Measurements from ENCODE around the gene WNK2. TPM values are rescaled to one million over a fixed set of nuclear protein-coding genes. Genes with fewer than 3 reads are reported as not detected.

The WNK2 gene
- total and polyA plus RNA-seq, 2 donors (not counting 3 experiments of a cell fraction or from before 2014, with no cell fraction given) = not detected

DNA sequence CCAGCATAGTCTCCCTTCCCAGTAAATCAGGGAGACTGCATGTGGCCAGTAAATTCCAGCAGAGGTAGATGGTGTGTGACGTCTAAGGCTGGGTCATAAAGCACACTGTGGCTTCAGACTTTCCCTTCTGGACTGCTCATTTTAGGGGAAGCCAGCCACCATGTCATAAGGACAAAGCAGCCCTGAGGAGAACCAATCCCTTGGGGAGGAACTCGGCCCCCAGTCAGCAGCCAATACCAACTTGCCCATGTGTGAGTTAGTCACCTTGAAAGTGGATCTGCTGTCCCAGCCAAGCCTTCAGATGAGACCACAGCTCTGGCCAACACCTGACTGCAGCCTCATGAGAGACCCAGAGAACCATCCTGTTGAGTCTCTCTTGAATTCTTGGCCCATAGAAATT is 35.2 kb upstream of the WNK2 start:
- TF ChIP-seq GATA2 (IDR thresholded peaks at IDR 0.05; ENCODE audit: insufficient read depth, insufficient read length, low read depth, low read length) = no peak
- Histone ChIP-seq H3K27me3 (ENCODE audit: control insufficient read depth in 2 of 2, insufficient read depth in 2 of 2, low read length in 2 of 2) (no peaks in the 10 kb centered on the region), H3K79me2 (ENCODE audit: control insufficient read depth, insufficient read depth, low read length) (no peaks in the 10 kb centered on the region), H3K4me1 (ENCODE audit: control insufficient read depth, extremely low read depth, insufficient read depth, low read length) (no peaks in the 10 kb centered on the region), H3K9ac (replicated peaks; ENCODE audit: extremely low read depth, insufficient read depth, low read length) (no peak overlapping the region), H3K9me1 (replicated peaks; ENCODE audit: control insufficient read depth, extremely low read depth, insufficient read depth, low read length) (no peaks in the 10 kb centered on the region), H3K4me2 (ENCODE audit: insufficient read depth, low read length) (no peak overlapping the region), H4K20me1 (replicated peaks; ENCODE audit: control insufficient read depth, extremely low read depth, insufficient read depth, low read length) (no peaks in the 10 kb centered on the region), H3K4me3 (replicated peaks in 1 of 3; ENCODE audit: insufficient read depth in 1 of 3, low read depth in 1 of 3, low read length in 3 of 3) (no peak overlapping the region), H3K36me3 (ENCODE audit: control insufficient read depth in 2 of 2, extremely low read depth in 1 of 2, insufficient read depth in 2 of 2, low read length in 2 of 2) (no peaks in the 10 kb centered on the region), H3K27ac (ENCODE audit: insufficient read depth, low read depth, low read length) (no peak overlapping the region), H3K9me3 (replicated peaks; ENCODE audit: control insufficient read depth, insufficient read depth, low read length) (no peaks in the 10 kb centered on the region), H2AFZ (ENCODE audit: low read depth, low read length) (no peak overlapping the region)
- dilution Hi-C loops (cut with MboI; ENCODE audit: extremely low pct_ligation_motif_present, low sequenced_read_pairs) (no loop called here), intact Hi-C loops (cut with micrococcal nuclease) (no loop called here)
- no peak for FAIRE-seq
- no peak for DNase-seq (ENCODE audit: low read depth, low spot score)
- ChIA-PET CTCF (interaction anchor here (1.6 kb wide), 1 partner anchor 40 kb away, joined by 8 read pairs; no protein-coding TSS in a partner anchor), POLR2A (no interaction called here)
- BruUV-seq (replicated peaks) = no TSS peak

GRCh38 chr9:93149361-93149760 is 34.6 kb upstream of the WNK2 start:
- DNase-seq (ENCODE audit: low read depth, low spot score) = peak; percentile 18
- Histone ChIP-seq H4K20me1 (replicated peaks; ENCODE audit: control insufficient read depth, extremely low read depth, insufficient read depth, low read length) (no peaks in the 10 kb centered on the region), H3K79me2 (ENCODE audit: control insufficient read depth, insufficient read depth, low read length) (no peaks in the 10 kb centered on the region), H3K27ac (ENCODE audit: insufficient read depth, low read depth, low read length) (no peak overlapping the region), H3K4me1 (ENCODE audit: control insufficient read depth, extremely low read depth, insufficient read depth, low read length) (no peaks in the 10 kb centered on the region), H3K4me2 (ENCODE audit: insufficient read depth, low read length) (no peak overlapping the region), H3K4me3 (replicated peaks in 1 of 3; ENCODE audit: insufficient read depth in 1 of 3, low read depth in 1 of 3, low read length in 3 of 3) (no peak overlapping the region), H2AFZ (ENCODE audit: low read depth, low read length) (no peak overlapping the region), H3K9me1 (replicated peaks; ENCODE audit: control insufficient read depth, extremely low read depth, insufficient read depth, low read length) (no peaks in the 10 kb centered on the region), H3K9me3 (replicated peaks; ENCODE audit: control insufficient read depth, insufficient read depth, low read length) (no peaks in the 10 kb centered on the region), H3K36me3 (ENCODE audit: control insufficient read depth in 2 of 2, extremely low read depth in 1 of 2, insufficient read depth in 2 of 2, low read length in 2 of 2) (no peaks in the 10 kb centered on the region), H3K27me3 (ENCODE audit: control insufficient read depth in 2 of 2, insufficient read depth in 2 of 2, low read length in 2 of 2) (no peaks in the 10 kb centered on the region), H3K9ac (replicated peaks; ENCODE audit: extremely low read depth, insufficient read depth, low read length) (no peak overlapping the region)
- dilution Hi-C loops (cut with MboI; ENCODE audit: extremely low pct_ligation_motif_present, low sequenced_read_pairs) (no loop called here), intact Hi-C loops (cut with micrococcal nuclease) (no loop called here)
- TF ChIP-seq, protein P1, sequence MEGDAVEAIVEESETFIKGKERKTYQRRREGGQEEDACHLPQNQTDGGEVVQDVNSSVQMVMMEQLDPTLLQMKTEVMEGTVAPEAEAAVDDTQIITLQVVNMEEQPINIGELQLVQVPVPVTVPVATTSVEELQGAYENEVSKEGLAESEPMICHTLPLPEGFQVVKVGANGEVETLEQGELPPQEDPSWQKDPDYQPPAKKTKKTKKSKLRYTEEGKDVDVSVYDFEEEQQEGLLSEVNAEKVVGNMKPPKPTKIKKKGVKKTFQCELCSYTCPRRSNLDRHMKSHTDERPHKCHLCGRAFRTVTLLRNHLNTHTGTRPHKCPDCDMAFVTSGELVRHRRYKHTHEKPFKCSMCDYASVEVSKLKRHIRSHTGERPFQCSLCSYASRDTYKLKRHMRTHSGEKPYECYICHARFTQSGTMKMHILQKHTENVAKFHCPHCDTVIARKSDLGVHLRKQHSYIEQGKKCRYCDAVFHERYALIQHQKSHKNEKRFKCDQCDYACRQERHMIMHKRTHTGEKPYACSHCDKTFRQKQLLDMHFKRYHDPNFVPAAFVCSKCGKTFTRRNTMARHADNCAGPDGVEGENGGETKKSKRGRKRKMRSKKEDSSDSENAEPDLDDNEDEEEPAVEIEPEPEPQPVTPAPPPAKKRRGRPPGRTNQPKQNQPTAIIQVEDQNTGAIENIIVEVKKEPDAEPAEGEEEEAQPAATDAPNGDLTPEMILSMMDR (IDR thresholded peaks at IDR 0.05; ENCODE audit: extremely low read depth in 1 of 2, insufficient read depth in 1 of 2, low read depth in 1 of 2, low read length in 2 of 2) = no peak
- TF ChIP-seq FOS (IDR thresholded peaks at IDR 0.05; ENCODE audit: borderline replicate concordance, insufficient read depth, low read length) (no peak), GATA2 (IDR thresholded peaks at IDR 0.05; ENCODE audit: insufficient read depth, insufficient read length, low read depth, low read length) (no peak), POLR2AphosphoS5 (IDR thresholded peaks at IDR 0.05; ENCODE audit: insufficient read depth, low read depth, low read length) (no peak), POLR2A (IDR thresholded peaks at IDR 0.05; ENCODE audit: low read depth, low read length) (no peak), JUN (IDR thresholded peaks at IDR 0.05; ENCODE audit: borderline replicate concordance, insufficient read depth, insufficient read length, low read depth) (no peak), MYC (IDR thresholded peaks at IDR 0.05; ENCODE audit: low read depth, low read length) (no peak), EZH2 (IDR thresholded peaks at IDR 0.05; ENCODE audit: borderline replicate concordance, low read depth, low read length, severe bottlenecking) (no peak)
- TF ChIP-seq, protein P2, sequence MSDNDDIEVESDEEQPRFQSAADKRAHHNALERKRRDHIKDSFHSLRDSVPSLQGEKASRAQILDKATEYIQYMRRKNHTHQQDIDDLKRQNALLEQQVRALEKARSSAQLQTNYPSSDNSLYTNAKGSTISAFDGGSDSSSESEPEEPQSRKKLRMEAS (IDR thresholded peaks at IDR 0.05; ENCODE audit: insufficient read depth, insufficient read length) = no peak
- FAIRE-seq = no peak
- POLR2A ChIA-PET = no interaction called here
- no TSS peak for BruUV-seq (replicated peaks)
- CTCF ChIA-PET = interaction anchor here (1.6 kb wide), 1 partner anchor 41 kb away, joined by 8 read pairs; no protein-coding TSS in a partner anchor

Data from endothelial cell of umbilical vein (primary cell).